ENCODE data around the gene DLGAP1.

DNA sequence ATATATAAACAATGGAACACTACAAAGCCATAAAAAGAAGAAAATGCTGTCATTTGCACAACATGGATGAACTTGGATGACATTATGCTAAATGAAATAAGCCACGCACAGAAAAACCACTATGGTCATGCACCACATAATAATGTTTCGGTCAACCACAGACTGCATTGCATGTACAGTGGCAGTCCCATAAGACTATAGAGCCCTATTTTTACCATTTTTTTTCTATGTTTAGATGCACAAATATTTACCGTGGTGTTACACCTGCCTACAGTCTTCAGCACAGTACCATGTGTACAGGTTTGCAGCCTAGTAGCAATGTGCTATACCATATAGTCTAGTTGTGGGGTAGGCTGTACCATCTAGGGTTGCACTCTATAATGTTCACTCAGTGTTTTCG, 476.1 kb downstream of the DLGAP1 start:
- TF ChIP-seq, protein P1, sequence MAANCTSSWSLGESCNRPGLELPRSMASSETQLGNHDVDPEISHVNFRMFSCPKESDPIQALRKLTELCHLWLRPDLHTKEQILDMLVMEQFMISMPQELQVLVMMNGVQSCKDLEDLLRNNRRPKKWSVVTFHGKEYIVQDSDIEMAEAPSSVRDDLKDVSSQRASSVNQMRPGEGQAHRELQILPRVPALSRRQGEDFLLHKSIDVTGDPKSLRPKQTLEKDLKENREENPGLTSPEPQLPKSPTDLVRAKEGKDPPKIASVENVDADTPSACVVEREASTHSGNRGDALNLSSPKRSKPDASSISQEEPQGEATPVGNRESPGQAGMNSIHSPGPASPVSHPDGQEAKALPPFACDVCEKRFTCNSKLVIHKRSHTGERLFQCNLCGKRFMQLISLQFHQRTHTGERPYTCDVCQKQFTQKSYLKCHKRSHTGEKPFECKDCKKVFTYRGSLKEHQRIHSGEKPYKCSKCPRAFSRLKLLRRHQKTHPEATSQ (tag by site-specific recombination; IDR thresholded peaks at IDR 0.05), result no peak
- TF ChIP-seq, protein P2, sequence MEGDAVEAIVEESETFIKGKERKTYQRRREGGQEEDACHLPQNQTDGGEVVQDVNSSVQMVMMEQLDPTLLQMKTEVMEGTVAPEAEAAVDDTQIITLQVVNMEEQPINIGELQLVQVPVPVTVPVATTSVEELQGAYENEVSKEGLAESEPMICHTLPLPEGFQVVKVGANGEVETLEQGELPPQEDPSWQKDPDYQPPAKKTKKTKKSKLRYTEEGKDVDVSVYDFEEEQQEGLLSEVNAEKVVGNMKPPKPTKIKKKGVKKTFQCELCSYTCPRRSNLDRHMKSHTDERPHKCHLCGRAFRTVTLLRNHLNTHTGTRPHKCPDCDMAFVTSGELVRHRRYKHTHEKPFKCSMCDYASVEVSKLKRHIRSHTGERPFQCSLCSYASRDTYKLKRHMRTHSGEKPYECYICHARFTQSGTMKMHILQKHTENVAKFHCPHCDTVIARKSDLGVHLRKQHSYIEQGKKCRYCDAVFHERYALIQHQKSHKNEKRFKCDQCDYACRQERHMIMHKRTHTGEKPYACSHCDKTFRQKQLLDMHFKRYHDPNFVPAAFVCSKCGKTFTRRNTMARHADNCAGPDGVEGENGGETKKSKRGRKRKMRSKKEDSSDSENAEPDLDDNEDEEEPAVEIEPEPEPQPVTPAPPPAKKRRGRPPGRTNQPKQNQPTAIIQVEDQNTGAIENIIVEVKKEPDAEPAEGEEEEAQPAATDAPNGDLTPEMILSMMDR (tag by site-specific recombination; IDR thresholded peaks at IDR 0.05), result no peak
- TF ChIP-seq, protein P3, sequence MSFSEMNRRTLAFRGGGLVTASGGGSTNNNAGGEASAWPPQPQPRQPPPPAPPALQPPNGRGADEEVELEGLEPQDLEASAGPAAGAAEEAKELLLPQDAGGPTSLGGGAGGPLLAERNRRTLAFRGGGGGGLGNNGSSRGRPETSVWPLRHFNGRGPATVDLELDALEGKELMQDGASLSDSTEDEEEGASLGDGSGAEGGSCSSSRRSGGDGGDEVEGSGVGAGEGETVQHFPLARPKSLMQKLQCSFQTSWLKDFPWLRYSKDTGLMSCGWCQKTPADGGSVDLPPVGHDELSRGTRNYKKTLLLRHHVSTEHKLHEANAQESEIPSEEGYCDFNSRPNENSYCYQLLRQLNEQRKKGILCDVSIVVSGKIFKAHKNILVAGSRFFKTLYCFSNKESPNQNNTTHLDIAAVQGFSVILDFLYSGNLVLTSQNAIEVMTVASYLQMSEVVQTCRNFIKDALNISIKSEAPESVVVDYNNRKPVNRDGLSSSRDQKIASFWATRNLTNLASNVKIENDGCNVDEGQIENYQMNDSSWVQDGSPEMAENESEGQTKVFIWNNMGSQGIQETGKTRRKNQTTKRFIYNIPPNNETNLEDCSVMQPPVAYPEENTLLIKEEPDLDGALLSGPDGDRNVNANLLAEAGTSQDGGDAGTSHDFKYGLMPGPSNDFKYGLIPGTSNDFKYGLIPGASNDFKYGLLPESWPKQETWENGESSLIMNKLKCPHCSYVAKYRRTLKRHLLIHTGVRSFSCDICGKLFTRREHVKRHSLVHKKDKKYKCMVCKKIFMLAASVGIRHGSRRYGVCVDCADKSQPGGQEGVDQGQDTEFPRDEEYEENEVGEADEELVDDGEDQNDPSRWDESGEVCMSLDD (tag by site-specific recombination; IDR thresholded peaks at IDR 0.05), result no peak
- no peak for TF ChIP-seq ZBTB21 (tag by site-specific recombination; IDR thresholded peaks at IDR 0.05)
- TF ChIP-seq ZNF394 (tag by site-specific recombination; IDR thresholded peaks at IDR 0.05; ENCODE audit: borderline replicate concordance), result no peak
- TF ChIP-seq ZNF2 (tag by site-specific recombination; IDR thresholded peaks at IDR 0.05), result no peak
- TF ChIP-seq ZNF324 (tag by site-specific recombination; IDR thresholded peaks at IDR 0.05), result no peak
- TF ChIP-seq ZNF677 (tag by site-specific recombination; IDR thresholded peaks at IDR 0.05), result no peak
- TF ChIP-seq, protein P4, sequence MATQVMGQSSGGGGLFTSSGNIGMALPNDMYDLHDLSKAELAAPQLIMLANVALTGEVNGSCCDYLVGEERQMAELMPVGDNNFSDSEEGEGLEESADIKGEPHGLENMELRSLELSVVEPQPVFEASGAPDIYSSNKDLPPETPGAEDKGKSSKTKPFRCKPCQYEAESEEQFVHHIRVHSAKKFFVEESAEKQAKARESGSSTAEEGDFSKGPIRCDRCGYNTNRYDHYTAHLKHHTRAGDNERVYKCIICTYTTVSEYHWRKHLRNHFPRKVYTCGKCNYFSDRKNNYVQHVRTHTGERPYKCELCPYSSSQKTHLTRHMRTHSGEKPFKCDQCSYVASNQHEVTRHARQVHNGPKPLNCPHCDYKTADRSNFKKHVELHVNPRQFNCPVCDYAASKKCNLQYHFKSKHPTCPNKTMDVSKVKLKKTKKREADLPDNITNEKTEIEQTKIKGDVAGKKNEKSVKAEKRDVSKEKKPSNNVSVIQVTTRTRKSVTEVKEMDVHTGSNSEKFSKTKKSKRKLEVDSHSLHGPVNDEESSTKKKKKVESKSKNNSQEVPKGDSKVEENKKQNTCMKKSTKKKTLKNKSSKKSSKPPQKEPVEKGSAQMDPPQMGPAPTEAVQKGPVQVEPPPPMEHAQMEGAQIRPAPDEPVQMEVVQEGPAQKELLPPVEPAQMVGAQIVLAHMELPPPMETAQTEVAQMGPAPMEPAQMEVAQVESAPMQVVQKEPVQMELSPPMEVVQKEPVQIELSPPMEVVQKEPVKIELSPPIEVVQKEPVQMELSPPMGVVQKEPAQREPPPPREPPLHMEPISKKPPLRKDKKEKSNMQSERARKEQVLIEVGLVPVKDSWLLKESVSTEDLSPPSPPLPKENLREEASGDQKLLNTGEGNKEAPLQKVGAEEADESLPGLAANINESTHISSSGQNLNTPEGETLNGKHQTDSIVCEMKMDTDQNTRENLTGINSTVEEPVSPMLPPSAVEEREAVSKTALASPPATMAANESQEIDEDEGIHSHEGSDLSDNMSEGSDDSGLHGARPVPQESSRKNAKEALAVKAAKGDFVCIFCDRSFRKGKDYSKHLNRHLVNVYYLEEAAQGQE (tag by site-specific recombination; IDR thresholded peaks at IDR 0.05), result no peak
- TF ChIP-seq, protein P5, sequence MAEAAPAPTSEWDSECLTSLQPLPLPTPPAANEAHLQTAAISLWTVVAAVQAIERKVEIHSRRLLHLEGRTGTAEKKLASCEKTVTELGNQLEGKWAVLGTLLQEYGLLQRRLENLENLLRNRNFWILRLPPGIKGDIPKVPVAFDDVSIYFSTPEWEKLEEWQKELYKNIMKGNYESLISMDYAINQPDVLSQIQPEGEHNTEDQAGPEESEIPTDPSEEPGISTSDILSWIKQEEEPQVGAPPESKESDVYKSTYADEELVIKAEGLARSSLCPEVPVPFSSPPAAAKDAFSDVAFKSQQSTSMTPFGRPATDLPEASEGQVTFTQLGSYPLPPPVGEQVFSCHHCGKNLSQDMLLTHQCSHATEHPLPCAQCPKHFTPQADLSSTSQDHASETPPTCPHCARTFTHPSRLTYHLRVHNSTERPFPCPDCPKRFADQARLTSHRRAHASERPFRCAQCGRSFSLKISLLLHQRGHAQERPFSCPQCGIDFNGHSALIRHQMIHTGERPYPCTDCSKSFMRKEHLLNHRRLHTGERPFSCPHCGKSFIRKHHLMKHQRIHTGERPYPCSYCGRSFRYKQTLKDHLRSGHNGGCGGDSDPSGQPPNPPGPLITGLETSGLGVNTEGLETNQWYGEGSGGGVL (tag by site-specific recombination; IDR thresholded peaks at IDR 0.05), result no peak
- TF ChIP-seq YY1 (tag by site-specific recombination; IDR thresholded peaks at IDR 0.05), result no peak
- no peak for TF ChIP-seq ZNF132 (tag by site-specific recombination; IDR thresholded peaks at IDR 0.05; ENCODE audit: borderline replicate concordance)
- TF ChIP-seq ZNF768 (tag by site-specific recombination; IDR thresholded peaks at IDR 0.05), result no peak
- TF ChIP-seq, protein P6, sequence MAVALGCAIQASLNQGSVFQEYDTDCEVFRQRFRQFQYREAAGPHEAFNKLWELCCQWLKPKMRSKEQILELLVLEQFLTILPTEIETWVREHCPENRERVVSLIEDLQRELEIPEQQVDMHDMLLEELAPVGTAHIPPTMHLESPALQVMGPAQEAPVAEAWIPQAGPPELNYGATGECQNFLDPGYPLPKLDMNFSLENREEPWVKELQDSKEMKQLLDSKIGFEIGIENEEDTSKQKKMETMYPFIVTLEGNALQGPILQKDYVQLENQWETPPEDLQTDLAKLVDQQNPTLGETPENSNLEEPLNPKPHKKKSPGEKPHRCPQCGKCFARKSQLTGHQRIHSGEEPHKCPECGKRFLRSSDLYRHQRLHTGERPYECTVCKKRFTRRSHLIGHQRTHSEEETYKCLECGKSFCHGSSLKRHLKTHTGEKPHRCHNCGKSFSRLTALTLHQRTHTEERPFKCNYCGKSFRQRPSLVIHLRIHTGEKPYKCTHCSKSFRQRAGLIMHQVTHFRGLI (tag by site-specific recombination; IDR thresholded peaks at IDR 0.05), result no peak
